Right hindlimb (tissue), 1 donor: ENCODE data around the gene PHF14.
"Not testable (repeated sequence)": the region's sequence is repeated elsewhere in the genome, so short reads cannot be mapped to it uniquely, and the experiment has no call there.

ENCODE experiments used
- DNase-seq: peaks from one replicate; pipeline ENCODE4 v3.0.0-alpha.2; 2018

Gene PHF14

GRCh38 chr7:10973061-10973941 lies at the start of gene PHF14:
PHF14 (plus strand) TSS chr7:10973872; CDS start chr7:10974324, 452 bp downstream.
- peak; percentile 98 for DNase-seq

GRCh38 chr7:10924370-10924769 lies 49.3 kb upstream of the PHF14 start:
- no peak for DNase-seq

GRCh38 chr7:10928203-10928602 lies 45.5 kb upstream of the PHF14 start:
- DNase-seq, result not testable (repeated sequence)

- no peak for DNase-seq
These were observed 43.1 kb upstream of the PHF14 start for GRCh38 chr7:10930551-10930950.

GRCh38 chr7:10931161-10931560 lies 42.5 kb upstream of the PHF14 start:
- no peak for DNase-seq

GRCh38 chr7:10934292-10934691 lies 39.4 kb upstream of the PHF14 start:
- DNase-seq, result no peak

- no peak for DNase-seq
These were observed 34.3 kb upstream of the PHF14 start for GRCh38 chr7:10939237-10939910.

GRCh38 chr7:10939911-10940703 lies 33.6 kb upstream of the PHF14 start:
- peak; percentile 95 for DNase-seq

GRCh38 chr7:10940704-10941355 lies 32.8 kb upstream of the PHF14 start:
- DNase-seq, result no peak

GRCh38 chr7:10950494-10950893 lies 23.2 kb upstream of the PHF14 start:
- no peak for DNase-seq

GRCh38 chr7:10950974-10951578 lies 22.6 kb upstream of the PHF14 start:
- DNase-seq, result not testable (repeated sequence)

GRCh38 chr7:10952588-10952987 lies 21.1 kb upstream of the PHF14 start:
- DNase-seq, result no peak

GRCh38 chr7:10953078-10953750 lies 20.5 kb upstream of the PHF14 start:
- DNase-seq, result not testable (repeated sequence)

GRCh38 chr7:10956528-10956927 lies 17.1 kb upstream of the PHF14 start:
- no peak for DNase-seq

- not testable (repeated sequence) for DNase-seq
These were observed 13.4 kb upstream of the PHF14 start for GRCh38 chr7:10960242-10960641.

GRCh38 chr7:10965016-10965415 lies 8.7 kb upstream of the PHF14 start:
- DNase-seq, result not testable (repeated sequence)

- DNase-seq, result no peak
These were observed 1.5 kb upstream of the PHF14 start for GRCh38 chr7:10972174-10972573.

GRCh38 chr7:10973942-10974911 lies 555 bp downstream of the PHF14 start:
- peak; percentile 41 for DNase-seq

GRCh38 chr7:10977113-10977512 lies 3.4 kb downstream of the PHF14 start:
- no peak for DNase-seq

GRCh38 chr7:10981317-10981716 lies 7.6 kb downstream of the PHF14 start:
- DNase-seq, result no peak
